Effector CD4-positive, alpha-beta T cell (primary cell): ENCODE data around the gene KAT6B.

ENCODE experiments used
- DNase-seq: peaks from one replicate; pipeline ENCODE4 v3.0.0-alpha.2; 2020

KAT6B gene

GRCh38 chr10:74924251-74924963 lies 98.0 kb downstream of the KAT6B start:
- no peak for DNase-seq

- no peak for DNase-seq
These were observed 98.9 kb downstream of the KAT6B start for GRCh38 chr10:74925291-74925690.

- no peak for DNase-seq
These were observed 99.3 kb downstream of the KAT6B start for GRCh38 chr10:74925708-74926107.

GRCh38 chr10:74926791-74927585 lies 100.6 kb downstream of the KAT6B start:
- DNase-seq: no peak

GRCh38 chr10:74927701-74928100 lies 101.3 kb downstream of the KAT6B start:
- no peak for DNase-seq

GRCh38 chr10:74928742-74929191 lies 102.4 kb downstream of the KAT6B start:
- no peak for DNase-seq

- no peak for DNase-seq
These were observed 102.8 kb downstream of the KAT6B start for GRCh38 chr10:74929197-74929596.

GRCh38 chr10:74930965-74931364 lies 104.6 kb downstream of the KAT6B start:
- DNase-seq: no peak

- no peak for DNase-seq
These were observed 106.2 kb downstream of the KAT6B start for GRCh38 chr10:74932648-74933047.

- no peak for DNase-seq
These were observed 107.9 kb downstream of the KAT6B start for GRCh38 chr10:74934100-74934812.

- no peak for DNase-seq
These were observed 110.3 kb downstream of the KAT6B start for GRCh38 chr10:74936577-74937265.

GRCh38 chr10:74937266-74937856 lies 111.0 kb downstream of the KAT6B start:
- DNase-seq: no peak

- no peak for DNase-seq
These were observed 117.8 kb downstream of the KAT6B start for GRCh38 chr10:74944205-74944604.

GRCh38 chr10:74947781-74948401 lies 121.5 kb downstream of the KAT6B start:
- no peak for DNase-seq

- DNase-seq: no peak
These were observed 122.8 kb downstream of the KAT6B start for GRCh38 chr10:74949034-74949832.

GRCh38 chr10:74949843-74950765 lies 123.7 kb downstream of the KAT6B start:
- DNase-seq: no peak

- no peak for DNase-seq
These were observed 126.8 kb downstream of the KAT6B start for GRCh38 chr10:74953214-74953613.

GRCh38 chr10:74955796-74956195 lies 129.4 kb downstream of the KAT6B start:
- no peak for DNase-seq

- no peak for DNase-seq
These were observed 130.2 kb downstream of the KAT6B start for GRCh38 chr10:74956555-74957111.
